Activated CD8-positive, alpha-beta memory T cell treated with anti-CD3 and anti-CD28 coated beads for 24 hours (primary cell): ENCODE results near the gene SH2B3.

ENCODE experiments used
- DNase-seq: peaks from one replicate; pipeline ENCODE4 v3.0.0-alpha.2; 2020

Gene SH2B3

GRCh38 chr12:111429828-111430432 lies 24.2 kb downstream of the SH2B3 start:
- DNase-seq: peak; percentile 86

GRCh38 chr12:111430433-111431353 lies 25.0 kb downstream of the SH2B3 start:
- DNase-seq: peak; percentile 87

GRCh38 chr12:111431772-111432171 lies 26.0 kb downstream of the SH2B3 start:
- no peak for DNase-seq

- DNase-seq: no peak
Measured at GRCh38 chr12:111434049-111434448, 28.3 kb downstream of the SH2B3 start.

- peak; percentile 92 for DNase-seq
Measured at GRCh38 chr12:111434680-111435338, 29.1 kb downstream of the SH2B3 start.

- DNase-seq: no peak
Measured at GRCh38 chr12:111435661-111436201, 30.0 kb downstream of the SH2B3 start.

GRCh38 chr12:111436266-111436665 lies 30.5 kb downstream of the SH2B3 start:
- DNase-seq: no peak

- DNase-seq: no peak
Measured at GRCh38 chr12:111436811-111437210, 31.1 kb downstream of the SH2B3 start.

GRCh38 chr12:111437816-111438454 lies 32.2 kb downstream of the SH2B3 start:
- DNase-seq: no peak

GRCh38 chr12:111438481-111438880 lies 32.8 kb downstream of the SH2B3 start:
- peak; percentile 84 for DNase-seq

GRCh38 chr12:111439657-111440151 lies 34.0 kb downstream of the SH2B3 start:
- no peak for DNase-seq

GRCh38 chr12:111440152-111440551 lies 34.4 kb downstream of the SH2B3 start:
- no peak for DNase-seq

GRCh38 chr12:111440631-111441030 lies 34.9 kb downstream of the SH2B3 start:
- DNase-seq: no peak

- no peak for DNase-seq
Measured at GRCh38 chr12:111441107-111441928, 35.6 kb downstream of the SH2B3 start.

- peak; percentile 58 for DNase-seq
Measured at GRCh38 chr12:111442301-111443045, 36.8 kb downstream of the SH2B3 start.

GRCh38 chr12:111443086-111443485 lies 37.4 kb downstream of the SH2B3 start:
- DNase-seq: no peak

- peak; percentile 66 for DNase-seq
Measured at GRCh38 chr12:111443586-111443985, 37.9 kb downstream of the SH2B3 start.

- DNase-seq: peak; percentile 69
Measured at GRCh38 chr12:111444314-111444924, 38.7 kb downstream of the SH2B3 start.

- peak; percentile 88 for DNase-seq
Measured at GRCh38 chr12:111444925-111445725, 39.4 kb downstream of the SH2B3 start.
